HUES64 (cell line): Measurements from ENCODE around the gene MPDZ.

Experiments
- H3K27ac ChIP-seq: 2 replicates; pipeline ENCODE4 v1.7.0; 2013; ENCODE audit warnings: low read depth, low read length, inconsistent platforms
- H3K27me3 ChIP-seq: 2 replicates; pipeline ENCODE4 v1.6.1; 2013; ENCODE audit warnings: mild to moderate bottlenecking, low read length; ENCODE audit not compliant: insufficient read depth
- H3K36me3 ChIP-seq: 2 replicates; pipeline ENCODE4 v1.6.1; 2013; ENCODE audit warnings: mild to moderate bottlenecking, low read length; ENCODE audit not compliant: insufficient read depth
- H3K4me1 ChIP-seq: 2 replicates; pipeline ENCODE4 v1.6.1; 2013; ENCODE audit warnings: mild to moderate bottlenecking, low read length, moderate library complexity; ENCODE audit not compliant: insufficient read depth
- H3K4me3 ChIP-seq: 2 replicates; pipeline ENCODE4 v1.5.1; 2013; ENCODE audit warnings: mild to moderate bottlenecking, low read length, moderate library complexity
- H3K9ac ChIP-seq: 2 replicates; pipeline ENCODE4 v1.6.1; 2013; ENCODE audit warnings: mild to moderate bottlenecking, low read depth, low read length
- H3K9me3 ChIP-seq: 2 replicates; pipeline ENCODE4 v1.6.1; 2013; ENCODE audit warnings: low read depth, low read length; ENCODE audit not compliant: insufficient read depth
- WGBS: fragments of 150-250, 120-280 bp; methylation state at CpG from one replicate; pipeline ENCODE4 v1.1.7; 2013; ENCODE audit warnings: missing lambda C conversion rate; 5-methylcytosine and 5-hydroxymethylcytosine counted together

MPDZ gene

GRCh38 chr9:13175732-13176131 is 103.8 kb downstream of the MPDZ start:
- Histone ChIP-seq H3K36me3 (peaks cover 30% of the 10 kb centered on the region), H3K4me3 (no peak overlapping the region), H3K27ac (no peak overlapping the region), H3K27me3 (no peaks in the 10 kb centered on the region), H3K9ac (no peak overlapping the region), H3K9me3 (no peaks in the 10 kb centered on the region), H3K4me1 (no peaks in the 10 kb centered on the region)
- 95% methylated on average over 2 of the region's 2 CpGs for WGBS

GRCh38 chr9:13174906-13175639 is 104.4 kb downstream of the MPDZ start:
- no peaks in the 10 kb centered on the region for H3K27me3 ChIP-seq
- no peaks in the 10 kb centered on the region for H3K9me3 ChIP-seq
- no peak overlapping the region for H3K27ac ChIP-seq
- H3K4me1 ChIP-seq: no peaks in the 10 kb centered on the region
- H3K4me3 ChIP-seq: no peak overlapping the region
- peaks cover 36% of the 10 kb centered on the region for H3K36me3 ChIP-seq
- 100% methylated on average over 2 of the region's 2 CpGs for WGBS
- H3K9ac ChIP-seq: no peak overlapping the region

GRCh38 chr9:13173553-13173952 is 105.9 kb downstream of the MPDZ start:
- Histone ChIP-seq H3K27me3 (no peaks in the 10 kb centered on the region), H3K36me3 (peaks cover 40% of the 10 kb centered on the region)
- WGBS: 93% methylated on average over 4 of the region's 4 CpGs

GRCh38 chr9:13171261-13171660 is 108.2 kb downstream of the MPDZ start:
- 93% methylated on average over 1 of the region's 2 CpGs for WGBS
- no peak overlapping the region for H3K27ac ChIP-seq
- H3K4me3 ChIP-seq: no peak overlapping the region
- no peak overlapping the region for H3K9ac ChIP-seq
- no peaks in the 10 kb centered on the region for H3K27me3 ChIP-seq
- H3K36me3 ChIP-seq: peaks cover 53% of the 10 kb centered on the region
- H3K9me3 ChIP-seq: no peaks in the 10 kb centered on the region
- no peaks in the 10 kb centered on the region for H3K4me1 ChIP-seq

More at GRCh38 chr9:13173553-13173952, 105.9 kb downstream of the MPDZ start:
- Histone ChIP-seq H3K9ac (no peak overlapping the region), H3K27ac (no peak overlapping the region), H3K9me3 (no peaks in the 10 kb centered on the region), H3K4me1 (no peaks in the 10 kb centered on the region), H3K4me3 (no peak overlapping the region)

- Histone ChIP-seq H3K36me3 (peaks cover 39% of the 10 kb centered on the region), H3K9me3 (no peaks in the 10 kb centered on the region), H3K27ac (no peak overlapping the region), H3K4me3 (no peak overlapping the region), H3K4me1 (peaks cover 16% of the 10 kb centered on the region), H3K9ac (no peak overlapping the region), H3K27me3 (no peaks in the 10 kb centered on the region)
- WGBS: 94% methylated on average over 2 of the region's 2 CpGs
Observed at GRCh38 chr9:13166996-13167395, 112.5 kb downstream of the MPDZ start.

- no peaks in the 10 kb centered on the region for H3K27me3 ChIP-seq
- H3K9me3 ChIP-seq: no peaks in the 10 kb centered on the region
- H3K36me3 ChIP-seq: peaks cover 39% of the 10 kb centered on the region
- H3K4me3 ChIP-seq: no peak overlapping the region
- H3K4me1 ChIP-seq: peaks cover 18% of the 10 kb centered on the region
- no peak overlapping the region for H3K9ac ChIP-seq
- WGBS: 91% methylated on average over 2 of the region's 2 CpGs
- H3K27ac ChIP-seq: no peak overlapping the region
Observed at GRCh38 chr9:13165956-13166355, 113.5 kb downstream of the MPDZ start.

GRCh38 chr9:13165236-13165945 is 114.1 kb downstream of the MPDZ start:
- Histone ChIP-seq H3K27me3 (no peaks in the 10 kb centered on the region), H3K9ac (no peak overlapping the region), H3K36me3 (peaks cover 36% of the 10 kb centered on the region), H3K4me3 (no peak overlapping the region), H3K27ac (no peak overlapping the region), H3K4me1 (peaks cover 18% of the 10 kb centered on the region), H3K9me3 (no peaks in the 10 kb centered on the region)
- WGBS: 99% methylated on average over 7 of the region's 7 CpGs

GRCh38 chr9:13163946-13164345 is 115.5 kb downstream of the MPDZ start:
- Histone ChIP-seq H3K36me3 (peaks cover 37% of the 10 kb centered on the region), H3K4me3 (no peak overlapping the region), H3K9ac (no peak overlapping the region), H3K4me1 (peaks cover 18% of the 10 kb centered on the region), H3K27ac (no peak overlapping the region), H3K27me3 (no peaks in the 10 kb centered on the region), H3K9me3 (no peaks in the 10 kb centered on the region)
- 69% methylated on average over 2 of the region's 2 CpGs for WGBS

- H3K4me3 ChIP-seq: no peak overlapping the region
- H3K4me1 ChIP-seq: peaks cover 18% of the 10 kb centered on the region
- H3K9me3 ChIP-seq: no peaks in the 10 kb centered on the region
- no peak overlapping the region for H3K9ac ChIP-seq
- no peaks in the 10 kb centered on the region for H3K27me3 ChIP-seq
- no peak overlapping the region; the same call in 1 of the 2 replicates for H3K27ac ChIP-seq
- peaks cover 38% of the 10 kb centered on the region for H3K36me3 ChIP-seq
- 83% methylated on average over 2 of the region's 2 CpGs for WGBS
Observed at GRCh38 chr9:13163287-13163686, 116.2 kb downstream of the MPDZ start.

- Histone ChIP-seq H3K9ac (no peak overlapping the region), H3K9me3 (no peaks in the 10 kb centered on the region), H3K4me3 (no peak overlapping the region), H3K27ac (no peak overlapping the region), H3K36me3 (peaks cover 33% of the 10 kb centered on the region), H3K27me3 (no peaks in the 10 kb centered on the region), H3K4me1 (peaks cover 15% of the 10 kb centered on the region)
- WGBS: 91% methylated on average over 1 of the region's 1 CpG
Observed at GRCh38 chr9:13160051-13160450, 119.4 kb downstream of the MPDZ start.

- H3K9ac ChIP-seq: no peak overlapping the region
- H3K4me3 ChIP-seq: no peak overlapping the region
- WGBS: 82% methylated on average over 3 of the region's 3 CpGs
- no peak overlapping the region for H3K27ac ChIP-seq
- H3K9me3 ChIP-seq: no peaks in the 10 kb centered on the region
- peaks cover 37% of the 10 kb centered on the region for H3K36me3 ChIP-seq
- H3K4me1 ChIP-seq: peaks cover 14% of the 10 kb centered on the region
- no peaks in the 10 kb centered on the region for H3K27me3 ChIP-seq
Observed at GRCh38 chr9:13158986-13159385, 120.5 kb downstream of the MPDZ start.
